ENCODE data around the gene CLIP1. TPM values are rescaled to one million over a fixed set of nuclear protein-coding genes. Genes with fewer than 3 reads are reported as not detected.

CLIP1 gene
- 53.5 TPM for total RNA-seq (2013)
- 10 to 100 TPM in 2 of 3 donors, 1 to 10 TPM in 1; 6.7 to 50.9 (median 12.9) TPM for polyA plus RNA-seq
- polyA minus RNA-seq: 34.2 and 41.6 TPM in 2 replicates
- 141 to 245 (median 198) reads per million in 11 experiments for total RNA-seq

GRCh38 chr12:122421821-122422729, at the start of gene CLIP1:
TSS of gene CLIP1 (minus strand) at chr12:122422669. CDS start at chr12:122380452, 42,217 bp downstream.
- peak within 1 kb of the TSS; percentile 84 to 93 (median 91) for H3K4me3 ChIP-seq (replicated peaks in 1 of 3; ENCODE audit: low read depth in 2 of 3, low read length in 3 of 3)
- Mint-ChIP-seq H3K9me3 (peaks cover 0 to 2% (median 0%) of the 10 kb centered on the region in 7 donors), H3K4me3 (peak within 1 kb of the TSS; percentile 89 to 96), H3K27me3 (ENCODE audit: low read depth in 3 of 3) (peaks cover 2 to 3% (median 2%) of the 10 kb centered on the region in 3 donors), H3K4me1 (peaks cover 22% of the 10 kb centered on the region), H3K27ac (peak within 1 kb of the TSS; percentile 93 to 98 (median 98)), H3K36me3 (peaks cover 0 to under 1% of the 10 kb centered on the region in 2 donors)
- H2AFZ ChIP-seq (ENCODE audit: insufficient read depth, low read depth, low read length, poor library complexity, severe bottlenecking): peak within 1 kb of the TSS; percentile 91
- peak in 2 of 3 donors; percentile 44 to 46 for DNase-seq
- intact Hi-C loops (cut with micrococcal nuclease): loop anchor here in 1 of 2 donors (2.0 to 5.0 kb wide), 2 partner anchors 19 to 40 kb away; no protein-coding TSS in a partner anchor
- peak within 1 kb of the TSS; percentile 89 for H3K4me2 ChIP-seq (replicated peaks; ENCODE audit: extremely low read depth, low read length, poor library complexity, severe bottlenecking)
- H3K79me2 ChIP-seq (ENCODE audit: insufficient read depth, low read length): peaks cover 50% of the 10 kb centered on the region
- peak within 1 kb of the TSS; percentile 97 for H3K9ac ChIP-seq (ENCODE audit: insufficient read depth, low read length, poor library complexity, severe bottlenecking)
- peak; percentile 61 for TF ChIP-seq CTCF (IDR thresholded peaks at IDR 0.05)
- H3K27me3 ChIP-seq (ENCODE audit: control insufficient read depth in 2 of 2, insufficient read depth in 2 of 2, low read length in 2 of 2): no peaks in the 10 kb centered on the region
- under 1% methylated on average over 118 of the region's 118 CpGs for WGBS (ENCODE audit: insufficient coverage)
- peak within 1 kb of the TSS; percentile 97 to 98 for H3K27ac ChIP-seq (ENCODE audit: low read depth in 1 of 2, low read length in 2 of 2)
- no peaks in the 10 kb centered on the region for H3K9me3 ChIP-seq (replicated peaks in 1 of 2; ENCODE audit: control insufficient read depth in 1 of 2, insufficient read depth in 1 of 2, low read length in 2 of 2)
- peaks cover 35% of the 10 kb centered on the region for H4K20me1 ChIP-seq (ENCODE audit: insufficient read depth, low read length)
- H3K4me1 ChIP-seq (ENCODE audit: control insufficient read depth in 1 of 2, insufficient read depth in 2 of 2, low read length in 2 of 2): peaks cover 28 to 32% of the 10 kb centered on the region in 2 donors
- H3K36me3 ChIP-seq (replicated peaks in 1 of 2; ENCODE audit: control insufficient read depth in 1 of 2, insufficient read depth in 2 of 2, low read length in 2 of 2): peaks cover 0 to under 1% of the 10 kb centered on the region in 2 donors
